C4-2B (cell line): ENCODE measurements around the gene C12orf42.

Experiments
- ZFX ChIP-seq: fragments of 450-650 bp; IDR thresholded peaks from 2 replicates; pipeline ENCODE4 v1.6.1; 2017
- TF ChIP-seq, protein P1 (sequence below): fragments of 450-650 bp; conservative IDR thresholded peaks from 2 replicates; pipeline ENCODE4 v1.5.1; 2017; ENCODE audit warnings: mild to moderate bottlenecking

- TF ChIP-seq, protein P1, sequence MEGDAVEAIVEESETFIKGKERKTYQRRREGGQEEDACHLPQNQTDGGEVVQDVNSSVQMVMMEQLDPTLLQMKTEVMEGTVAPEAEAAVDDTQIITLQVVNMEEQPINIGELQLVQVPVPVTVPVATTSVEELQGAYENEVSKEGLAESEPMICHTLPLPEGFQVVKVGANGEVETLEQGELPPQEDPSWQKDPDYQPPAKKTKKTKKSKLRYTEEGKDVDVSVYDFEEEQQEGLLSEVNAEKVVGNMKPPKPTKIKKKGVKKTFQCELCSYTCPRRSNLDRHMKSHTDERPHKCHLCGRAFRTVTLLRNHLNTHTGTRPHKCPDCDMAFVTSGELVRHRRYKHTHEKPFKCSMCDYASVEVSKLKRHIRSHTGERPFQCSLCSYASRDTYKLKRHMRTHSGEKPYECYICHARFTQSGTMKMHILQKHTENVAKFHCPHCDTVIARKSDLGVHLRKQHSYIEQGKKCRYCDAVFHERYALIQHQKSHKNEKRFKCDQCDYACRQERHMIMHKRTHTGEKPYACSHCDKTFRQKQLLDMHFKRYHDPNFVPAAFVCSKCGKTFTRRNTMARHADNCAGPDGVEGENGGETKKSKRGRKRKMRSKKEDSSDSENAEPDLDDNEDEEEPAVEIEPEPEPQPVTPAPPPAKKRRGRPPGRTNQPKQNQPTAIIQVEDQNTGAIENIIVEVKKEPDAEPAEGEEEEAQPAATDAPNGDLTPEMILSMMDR: no peak
- TF ChIP-seq ZFX: no peak
Measured at GRCh38 chr12:103317220-103317619, 178.5 kb downstream of the C12orf42 start.
